NT2/D1 (cell line): ENCODE results near the gene KRT75.

Experiments used
- DNase-seq: peaks from one replicate; pipeline ENCODE4 v3.0.0-alpha.2; 2011; ENCODE audit warnings: low read depth, low spot score
- H3K27me3 ChIP-seq: 2 replicates; pipeline ENCODE4 v1.6.0; 2011; ENCODE audit warnings: mild to moderate bottlenecking; ENCODE audit not compliant: insufficient read length, insufficient read depth
- H3K36me3 ChIP-seq: 2 replicates; pipeline ENCODE4 v1.6.1; 2011; ENCODE audit warnings: mild to moderate bottlenecking, low read length, mixed read lengths; ENCODE audit not compliant: insufficient read depth, insufficient read length
- H3K4me1 ChIP-seq: 2 replicates; pipeline ENCODE4 v1.5.1; 2011; ENCODE audit not compliant: insufficient read depth, insufficient read length
- H3K4me3 ChIP-seq: 2 replicates; pipeline ENCODE4 v1.5.1; 2011; ENCODE audit warnings: low read depth; ENCODE audit not compliant: insufficient read length
- H3K9ac ChIP-seq: 2 replicates; pipeline ENCODE4 v1.6.0; 2011; ENCODE audit warnings: low read depth; ENCODE audit not compliant: insufficient read length
- H3K9me3 ChIP-seq: 2 replicates; pipeline ENCODE4 v1.5.1; 2011; ENCODE audit warnings: mild to moderate bottlenecking, low read length; ENCODE audit not compliant: insufficient read depth
- SUZ12 ChIP-seq: IDR thresholded peaks from 2 replicates; pipeline ENCODE4 v1.6.1; 2011; ENCODE audit not compliant: insufficient read length, insufficient read depth; ENCODE audit errors: extremely low read depth
- YY1 ChIP-seq: IDR thresholded peaks from 2 replicates; pipeline ENCODE4 v1.6.1; 2011; ENCODE audit not compliant: insufficient read length, insufficient read depth
- ZNF274 ChIP-seq: IDR thresholded peaks from 2 replicates; pipeline ENCODE4 v1.6.1; 2011; ENCODE audit warnings: mild to moderate bottlenecking, low read depth, low read length

Gene KRT75

DNA sequence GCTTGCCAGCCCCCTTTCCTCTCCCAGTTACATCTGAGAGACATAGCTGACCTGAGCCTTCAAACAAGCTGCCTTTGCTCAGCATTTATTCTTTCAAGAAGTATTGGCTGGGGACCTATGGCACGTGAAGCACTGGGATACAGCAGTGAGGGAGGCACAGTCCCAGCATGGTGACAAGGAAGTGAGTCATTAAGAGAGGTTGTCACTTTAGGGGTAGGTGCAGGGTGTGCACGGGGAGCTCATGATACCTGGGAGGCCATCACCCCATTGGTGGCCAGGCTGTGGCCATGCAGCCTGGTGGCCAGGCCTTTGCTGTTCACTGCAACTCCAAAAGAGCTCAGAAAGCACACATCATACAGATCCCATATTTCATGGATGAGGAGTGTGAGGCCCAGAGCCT, 5.7 kb upstream of the KRT75 start:
- no peak for DNase-seq
- Histone ChIP-seq H3K4me3 (no peak overlapping the region), H3K4me1 (peaks cover 6% of the 10 kb centered on the region), H3K36me3 (no peaks in the 10 kb centered on the region), H3K27me3 (no peaks in the 10 kb centered on the region), H3K9ac (no peak overlapping the region), H3K9me3 (no peaks in the 10 kb centered on the region)
- TF ChIP-seq YY1: no peak
- TF ChIP-seq SUZ12: no peak
- no peak for TF ChIP-seq ZNF274

DNA sequence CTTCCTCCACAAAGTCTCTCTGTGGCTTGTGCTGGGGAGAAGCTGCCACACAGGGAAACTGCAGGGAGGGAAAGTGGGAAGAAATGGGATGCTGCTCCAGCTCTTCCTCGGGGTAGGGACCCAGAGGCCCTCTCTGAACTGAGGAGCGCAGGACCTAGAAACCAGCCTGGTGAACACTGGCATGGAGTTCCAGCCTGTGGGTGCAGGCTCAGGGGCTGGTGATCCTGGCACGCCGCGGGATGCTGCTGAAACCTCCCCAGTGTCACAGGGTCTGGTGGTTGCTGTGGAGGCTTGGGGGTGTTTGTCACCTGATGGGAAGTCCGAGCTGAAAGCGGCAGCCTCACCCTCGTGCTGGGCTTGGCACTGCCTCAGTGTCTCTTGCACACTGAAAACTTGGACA, 5.2 kb upstream of the KRT75 start:
- no peak for DNase-seq
- no peak overlapping the region for H3K9ac ChIP-seq
- no peak overlapping the region for H3K4me3 ChIP-seq
- no peaks in the 10 kb centered on the region for H3K36me3 ChIP-seq
- peaks cover 6% of the 10 kb centered on the region for H3K4me1 ChIP-seq
- no peaks in the 10 kb centered on the region for H3K27me3 ChIP-seq
- TF ChIP-seq ZNF274 (no peak), YY1 (no peak), SUZ12 (no peak)
- H3K9me3 ChIP-seq: no peaks in the 10 kb centered on the region

DNA sequence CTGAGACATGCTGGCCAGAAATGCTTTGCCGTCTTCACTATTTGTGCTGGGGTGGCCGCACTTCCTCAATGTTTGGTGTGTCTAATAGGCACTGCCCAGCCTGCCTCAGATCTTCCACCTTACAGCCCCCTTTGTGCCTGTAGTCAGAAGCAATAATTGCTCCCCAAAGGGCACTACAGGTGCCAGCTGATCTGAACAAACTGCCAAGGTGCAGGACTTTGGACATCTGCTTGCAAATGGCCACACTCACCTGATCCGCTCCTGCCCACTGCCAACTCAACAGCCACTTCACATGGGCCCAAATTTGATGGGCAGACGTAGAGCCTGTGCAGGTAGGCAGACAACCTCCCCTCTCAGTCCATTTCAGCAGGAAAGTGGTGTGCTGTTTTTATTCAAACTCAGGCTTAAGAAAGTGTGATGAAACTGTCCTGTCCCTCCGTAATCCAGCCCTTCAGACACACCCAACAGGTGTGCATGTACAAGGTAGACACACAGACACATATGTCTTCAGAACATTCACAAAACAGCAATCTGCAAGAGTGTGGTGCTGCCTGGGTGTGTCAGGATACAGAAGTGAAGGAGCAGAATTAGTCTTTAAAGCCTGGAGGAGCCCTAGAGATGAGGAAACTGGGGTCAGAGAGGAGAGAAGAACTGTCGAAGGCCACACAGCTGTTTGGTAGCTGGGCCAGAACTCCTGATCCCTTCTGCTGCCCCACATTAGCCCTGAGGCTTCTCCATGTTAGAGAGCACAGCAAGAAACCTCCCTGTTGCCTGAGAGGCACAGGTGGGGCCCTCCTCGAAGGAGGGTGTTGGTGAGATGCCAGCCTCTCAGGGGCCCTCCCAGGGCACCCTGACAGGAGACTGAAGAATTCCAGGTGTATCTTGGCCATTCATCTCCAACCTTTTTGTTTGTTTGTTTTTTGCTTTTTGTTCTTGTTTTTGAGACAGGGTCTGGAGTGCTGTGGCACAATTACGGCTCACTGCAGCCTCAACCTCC, 4.4 kb upstream of the KRT75 start:
- no peak overlapping the region for H3K4me3 ChIP-seq
- H3K9me3 ChIP-seq: no peaks in the 10 kb centered on the region
- H3K9ac ChIP-seq: no peak overlapping the region
- H3K4me1 ChIP-seq: peaks cover 6% of the 10 kb centered on the region
- TF ChIP-seq YY1 (no peak), SUZ12 (no peak), ZNF274 (no peak)
- no peaks in the 10 kb centered on the region for H3K27me3 ChIP-seq
- no peaks in the 10 kb centered on the region for H3K36me3 ChIP-seq
- DNase-seq: no peak

DNA sequence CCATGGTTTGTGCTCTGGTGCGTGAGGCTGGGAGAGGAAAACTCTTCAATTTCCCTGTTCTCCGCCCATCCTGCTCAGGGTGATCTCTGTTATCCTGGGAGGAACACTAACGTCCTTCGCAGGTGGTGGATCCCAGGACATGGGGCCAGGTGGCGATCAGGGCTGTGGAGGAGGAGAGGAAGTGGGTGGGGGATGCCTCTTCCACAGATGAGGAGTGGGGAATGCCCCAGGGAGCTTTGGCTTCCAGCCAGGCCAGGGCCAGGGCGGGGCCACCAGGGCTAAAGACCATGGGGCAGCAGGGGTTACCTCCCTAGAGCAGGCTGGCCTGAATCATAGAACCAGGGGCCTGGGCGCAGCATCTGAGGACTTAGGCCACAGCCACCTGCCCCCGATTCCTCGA, 3.3 kb upstream of the KRT75 start:
- peaks cover 6% of the 10 kb centered on the region for H3K4me1 ChIP-seq
- DNase-seq: no peak
- H3K27me3 ChIP-seq: no peaks in the 10 kb centered on the region
- no peak overlapping the region for H3K4me3 ChIP-seq
- TF ChIP-seq ZNF274: no peak
- no peak for TF ChIP-seq YY1
- no peak for TF ChIP-seq SUZ12
- no peaks in the 10 kb centered on the region for H3K9me3 ChIP-seq
- no peaks in the 10 kb centered on the region for H3K36me3 ChIP-seq
- H3K9ac ChIP-seq: no peak overlapping the region

- no peaks in the 10 kb centered on the region for H3K36me3 ChIP-seq
- no peak for DNase-seq
- no peak overlapping the region for H3K4me3 ChIP-seq
- H3K4me1 ChIP-seq: peaks cover 6% of the 10 kb centered on the region
- TF ChIP-seq YY1: no peak
- TF ChIP-seq ZNF274: no peak
- no peak for TF ChIP-seq SUZ12
- no peaks in the 10 kb centered on the region for H3K9me3 ChIP-seq
- H3K9ac ChIP-seq: no peak overlapping the region
- H3K27me3 ChIP-seq: no peaks in the 10 kb centered on the region
Observed at GRCh38 chr12:52436828-52437474, 2.8 kb upstream of the KRT75 start.

DNA sequence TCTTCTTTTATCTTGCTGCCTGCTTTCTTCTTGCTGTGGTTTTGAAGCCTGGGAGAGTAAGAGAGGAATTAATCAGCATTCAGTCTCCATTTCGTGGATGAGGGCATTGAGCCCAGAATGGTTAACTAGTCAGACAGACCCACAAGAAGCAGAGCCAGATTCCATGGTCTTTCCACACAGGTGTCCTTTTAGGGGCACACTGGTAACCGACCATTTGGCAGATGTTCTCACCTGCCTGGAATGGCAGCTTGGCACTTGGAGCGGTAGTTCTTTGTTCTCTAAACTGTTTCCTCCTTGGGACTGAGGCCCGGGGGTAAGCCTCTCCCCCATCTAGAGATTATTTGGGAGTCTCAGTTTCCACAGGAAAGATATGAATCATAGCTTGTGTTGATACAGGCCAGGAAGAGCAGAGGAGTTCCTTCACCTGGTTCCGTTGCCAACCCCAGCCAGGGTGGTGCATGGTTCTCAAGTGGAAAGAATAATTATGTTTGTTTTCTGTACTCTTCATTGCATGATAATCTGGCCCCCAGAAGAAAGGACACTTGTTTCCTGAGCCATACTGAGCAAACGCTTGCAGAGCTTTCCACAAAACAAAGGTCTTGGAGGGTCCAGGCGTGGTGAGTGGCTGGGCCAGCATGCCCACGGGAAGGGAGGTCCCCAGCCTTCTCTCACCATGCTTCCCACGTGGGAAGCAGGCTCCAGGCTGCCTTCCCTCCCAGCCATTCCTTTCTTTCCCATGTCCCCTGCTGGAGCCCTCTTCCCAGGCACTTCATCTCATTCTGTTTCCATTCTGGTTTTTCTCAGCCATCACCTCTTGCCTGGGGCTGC, 2.0 kb upstream of the KRT75 start:
- no peaks in the 10 kb centered on the region for H3K36me3 ChIP-seq
- no peaks in the 10 kb centered on the region for H3K9me3 ChIP-seq
- H3K9ac ChIP-seq: no peak overlapping the region
- no peak overlapping the region for H3K4me3 ChIP-seq
- no peak for TF ChIP-seq ZNF274
- TF ChIP-seq SUZ12: no peak
- no peak for TF ChIP-seq YY1
- no peaks in the 10 kb centered on the region for H3K27me3 ChIP-seq
- no peak for DNase-seq
- H3K4me1 ChIP-seq: peaks cover 6% of the 10 kb centered on the region

DNA sequence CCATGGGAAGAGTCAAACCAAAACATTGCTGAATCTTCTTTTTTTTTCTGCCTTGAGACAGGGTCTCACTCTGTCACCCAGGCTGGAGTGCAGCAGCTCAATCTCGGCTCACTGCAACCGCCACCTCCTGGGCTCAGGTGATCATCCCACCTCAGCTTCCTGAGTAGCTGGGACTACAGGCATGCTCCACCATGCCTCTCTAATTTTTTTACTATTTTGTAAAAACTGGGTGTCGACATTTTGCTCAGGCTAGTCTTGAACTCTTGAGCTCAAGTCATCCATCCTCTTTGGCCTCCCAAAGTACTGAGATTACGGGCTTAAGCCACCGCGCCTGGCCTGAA, 1.5 kb upstream of the KRT75 start:
- Histone ChIP-seq H3K36me3 (no peaks in the 10 kb centered on the region), H3K9me3 (no peaks in the 10 kb centered on the region), H3K9ac (no peak overlapping the region), H3K27me3 (no peaks in the 10 kb centered on the region), H3K4me1 (peaks cover 6% of the 10 kb centered on the region), H3K4me3 (no peak overlapping the region)
- DNase-seq: no peak
- no peak for TF ChIP-seq YY1
- TF ChIP-seq ZNF274: no peak
- no peak for TF ChIP-seq SUZ12
